Breast epithelium (tissue), 3 donors: Measurements from ENCODE around the gene C9orf85.

Experiments used
- POLR2A ChIP-seq: fragments of 450-650 bp; IDR thresholded peaks from one replicate; pipeline ENCODE4 v1.6.1; 2016; ENCODE audit warnings: antibody characterized with exemption, mild to moderate bottlenecking, moderate library complexity
- POLR2AphosphoS5 ChIP-seq, 3 donors: sonication (generic); formaldehyde crosslinking; IDR thresholded peaks; one replicate each; pipeline ENCODE4 v1.6.1; 2017; ENCODE audit warnings: antibody characterized with exemption in 3 of 3
- TF ChIP-seq, protein P1 (sequence below), 3 donors: fragments of 450-650 bp; IDR thresholded peaks; one replicate each; pipeline ENCODE4 v1.5.1; 2016 to 2017; ENCODE audit warnings: antibody characterized with exemption in 3 of 3, mild to moderate bottlenecking in 3 of 3, moderate library complexity in 3 of 3

DNA sequence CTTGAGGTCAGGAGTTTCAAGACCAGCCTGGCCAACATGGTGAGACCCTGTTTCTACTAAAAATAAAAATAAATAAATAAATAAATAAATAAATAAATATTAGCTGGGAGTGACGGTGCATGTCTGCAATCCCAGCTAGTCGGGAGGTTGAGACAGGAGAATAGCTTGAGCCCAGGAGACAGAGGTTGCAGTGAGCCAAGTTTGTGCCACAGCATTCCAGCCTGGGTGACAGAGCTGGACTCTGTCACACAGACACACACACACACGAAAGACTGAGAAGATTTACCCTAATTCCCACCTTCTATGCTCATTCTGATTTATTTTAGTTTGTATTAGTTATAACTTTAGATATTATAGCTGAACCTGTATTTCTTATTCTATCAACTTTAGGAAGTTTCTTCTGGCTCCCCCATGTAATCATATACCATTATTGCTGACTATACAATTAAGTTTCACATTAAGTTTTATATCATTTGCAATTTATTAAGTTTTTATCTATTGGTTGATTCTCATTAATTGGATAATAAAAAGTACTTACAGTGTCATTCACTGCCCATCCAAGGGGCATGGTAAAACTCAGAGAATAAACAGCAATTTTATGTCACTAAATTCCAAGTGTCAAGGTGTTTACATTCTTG lies 21.3 kb upstream of the C9orf85 start:
- TF ChIP-seq POLR2AphosphoS5 (IDR thresholded peaks at IDR 0.05) (no peak), POLR2A (no peak)
- TF ChIP-seq, protein P1, sequence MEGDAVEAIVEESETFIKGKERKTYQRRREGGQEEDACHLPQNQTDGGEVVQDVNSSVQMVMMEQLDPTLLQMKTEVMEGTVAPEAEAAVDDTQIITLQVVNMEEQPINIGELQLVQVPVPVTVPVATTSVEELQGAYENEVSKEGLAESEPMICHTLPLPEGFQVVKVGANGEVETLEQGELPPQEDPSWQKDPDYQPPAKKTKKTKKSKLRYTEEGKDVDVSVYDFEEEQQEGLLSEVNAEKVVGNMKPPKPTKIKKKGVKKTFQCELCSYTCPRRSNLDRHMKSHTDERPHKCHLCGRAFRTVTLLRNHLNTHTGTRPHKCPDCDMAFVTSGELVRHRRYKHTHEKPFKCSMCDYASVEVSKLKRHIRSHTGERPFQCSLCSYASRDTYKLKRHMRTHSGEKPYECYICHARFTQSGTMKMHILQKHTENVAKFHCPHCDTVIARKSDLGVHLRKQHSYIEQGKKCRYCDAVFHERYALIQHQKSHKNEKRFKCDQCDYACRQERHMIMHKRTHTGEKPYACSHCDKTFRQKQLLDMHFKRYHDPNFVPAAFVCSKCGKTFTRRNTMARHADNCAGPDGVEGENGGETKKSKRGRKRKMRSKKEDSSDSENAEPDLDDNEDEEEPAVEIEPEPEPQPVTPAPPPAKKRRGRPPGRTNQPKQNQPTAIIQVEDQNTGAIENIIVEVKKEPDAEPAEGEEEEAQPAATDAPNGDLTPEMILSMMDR (IDR thresholded peaks at IDR 0.05) = no peak
